GM12864 (cell line): ENCODE measurements around the gene GHITM.
"Not testable (repeated sequence)": the region's sequence is repeated elsewhere in the genome, so short reads cannot be mapped to it uniquely, and the experiment has no call there.

Experiments
- DNase-seq: peaks from one replicate; pipeline ENCODE4 v3.0.0-alpha.2; 2011; ENCODE audit warnings: low read depth
- H3K4me3 ChIP-seq: 2 replicates; pipeline ENCODE4 v1.5.1; 2011; ENCODE audit warnings: mild to moderate bottlenecking, low read depth, low read length, control low read depth
- TF ChIP-seq, protein P1 (sequence below): IDR thresholded peaks from 2 replicates; pipeline ENCODE4 v1.5.1; 2011; ENCODE audit warnings: low read depth, mild to moderate bottlenecking, moderate library complexity, low read length, control low read depth, inconsistent platforms; ENCODE audit errors: missing control alignments

Gene GHITM

DNA sequence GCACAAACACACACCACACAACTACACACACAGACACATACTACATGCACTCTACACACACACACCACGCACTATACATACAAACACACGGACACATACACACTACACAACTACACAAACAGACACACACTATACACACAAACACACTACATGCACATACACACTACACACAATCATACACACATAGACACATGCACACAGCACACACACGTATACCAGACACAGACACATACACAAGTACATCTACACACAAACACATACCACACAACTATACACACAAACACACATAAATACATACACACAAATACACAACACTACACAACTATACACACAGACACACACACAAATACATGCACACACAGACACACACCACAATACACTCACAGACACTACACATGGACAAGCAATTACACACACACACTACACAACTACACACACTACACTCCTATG, 38.9 kb downstream of the GHITM start:
- H3K4me3 ChIP-seq: no peak overlapping the region
- no peak for DNase-seq
- TF ChIP-seq, protein P1, sequence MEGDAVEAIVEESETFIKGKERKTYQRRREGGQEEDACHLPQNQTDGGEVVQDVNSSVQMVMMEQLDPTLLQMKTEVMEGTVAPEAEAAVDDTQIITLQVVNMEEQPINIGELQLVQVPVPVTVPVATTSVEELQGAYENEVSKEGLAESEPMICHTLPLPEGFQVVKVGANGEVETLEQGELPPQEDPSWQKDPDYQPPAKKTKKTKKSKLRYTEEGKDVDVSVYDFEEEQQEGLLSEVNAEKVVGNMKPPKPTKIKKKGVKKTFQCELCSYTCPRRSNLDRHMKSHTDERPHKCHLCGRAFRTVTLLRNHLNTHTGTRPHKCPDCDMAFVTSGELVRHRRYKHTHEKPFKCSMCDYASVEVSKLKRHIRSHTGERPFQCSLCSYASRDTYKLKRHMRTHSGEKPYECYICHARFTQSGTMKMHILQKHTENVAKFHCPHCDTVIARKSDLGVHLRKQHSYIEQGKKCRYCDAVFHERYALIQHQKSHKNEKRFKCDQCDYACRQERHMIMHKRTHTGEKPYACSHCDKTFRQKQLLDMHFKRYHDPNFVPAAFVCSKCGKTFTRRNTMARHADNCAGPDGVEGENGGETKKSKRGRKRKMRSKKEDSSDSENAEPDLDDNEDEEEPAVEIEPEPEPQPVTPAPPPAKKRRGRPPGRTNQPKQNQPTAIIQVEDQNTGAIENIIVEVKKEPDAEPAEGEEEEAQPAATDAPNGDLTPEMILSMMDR: no peak

DNA sequence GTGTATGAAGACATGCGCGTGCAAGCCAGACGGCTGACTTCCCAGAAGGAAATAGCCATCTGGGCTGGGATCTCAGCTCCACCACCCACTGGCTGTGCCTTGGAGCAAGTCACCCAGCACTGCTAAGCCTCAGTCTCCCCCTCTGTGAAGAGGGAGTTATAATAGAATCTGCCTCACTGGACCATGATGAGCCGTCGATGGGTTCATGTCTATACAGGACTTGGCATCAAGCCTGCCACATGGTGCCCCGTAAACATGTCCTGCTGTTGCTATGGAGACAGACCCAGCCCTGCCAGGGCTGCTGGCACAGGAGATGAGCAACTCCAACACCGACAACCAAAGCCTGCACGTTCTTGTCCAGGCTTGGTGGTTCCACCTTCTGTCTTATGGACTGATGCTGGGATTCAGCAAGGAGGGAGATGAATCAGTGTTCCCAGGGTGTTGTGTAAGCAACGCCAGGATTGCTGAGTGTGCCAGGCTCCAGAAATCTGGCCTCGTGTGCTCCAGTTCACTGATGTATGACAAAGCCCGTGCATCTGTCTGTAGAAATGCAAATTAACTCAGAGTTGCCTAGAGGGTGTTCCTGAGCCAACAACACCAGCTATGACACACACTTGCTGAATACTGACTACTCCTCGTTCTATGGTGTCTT, 39.9 kb downstream of the GHITM start:
- DNase-seq: no peak
- H3K4me3 ChIP-seq: no peak overlapping the region
- TF ChIP-seq, protein P1: no peak

DNA sequence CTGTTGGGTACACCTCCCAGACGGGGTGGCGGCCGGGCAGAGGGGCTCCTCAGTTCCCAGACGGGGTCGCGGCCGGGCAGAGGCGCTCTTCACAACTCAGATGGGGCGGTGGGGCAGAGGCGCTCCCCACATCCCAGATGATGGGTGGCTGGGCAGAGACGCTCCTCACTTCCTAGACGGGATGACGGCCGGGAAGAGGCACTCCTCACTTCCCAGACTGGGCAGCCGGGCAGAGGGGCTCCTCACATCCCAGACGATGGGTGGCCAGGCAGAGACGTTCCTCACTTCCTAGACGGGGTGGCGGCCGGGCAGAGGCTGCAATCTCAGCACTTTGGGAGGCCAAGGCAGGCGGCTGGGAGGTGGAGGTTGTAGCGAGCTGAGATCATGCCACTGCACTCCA, 41.1 kb downstream of the GHITM start:
- H3K4me3 ChIP-seq, DNase-seq: not testable (repeated sequence)

DNA sequence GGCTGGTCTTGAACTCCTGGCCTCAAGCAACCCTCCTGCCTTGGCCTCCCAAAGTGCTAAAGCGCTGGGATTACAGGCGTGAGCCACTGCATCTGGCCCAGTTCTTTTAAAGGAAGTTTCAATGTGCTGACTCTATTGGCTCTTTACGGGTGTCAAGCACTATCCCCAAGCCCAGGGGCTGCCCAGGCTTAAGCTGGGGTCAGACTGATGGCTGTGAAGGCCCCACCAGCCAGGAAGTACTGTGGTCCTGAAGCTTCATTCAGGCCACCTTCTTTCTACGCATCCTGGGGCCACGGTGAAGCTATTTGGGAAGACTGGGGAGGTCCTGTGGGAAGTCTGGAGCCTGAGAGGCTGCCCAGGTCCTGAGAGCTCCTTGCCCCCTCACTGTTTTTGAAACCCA, 42.3 kb downstream of the GHITM start:
- TF ChIP-seq, protein P1: no peak
- no peak overlapping the region for H3K4me3 ChIP-seq
- DNase-seq: no peak

DNA sequence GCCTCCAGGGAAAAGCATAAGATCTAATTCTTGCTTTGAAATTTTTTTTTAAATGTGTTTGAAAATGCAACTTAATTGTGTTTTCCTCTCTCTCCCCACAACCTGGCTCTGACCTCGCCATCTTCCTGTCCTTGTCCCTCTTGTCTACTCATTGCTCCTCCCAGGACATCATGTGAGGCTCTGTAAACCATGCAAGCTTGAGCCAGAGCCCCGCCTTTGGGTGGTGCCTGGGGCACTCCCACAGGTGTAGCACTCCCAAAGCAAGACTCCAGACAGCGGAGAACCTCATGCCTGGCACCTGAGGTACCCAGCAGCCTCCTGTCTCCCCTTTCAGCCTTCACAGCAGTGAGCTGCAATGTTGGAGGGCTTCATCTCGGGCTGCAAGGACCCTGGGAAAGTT, 45.2 kb downstream of the GHITM start:
- H3K4me3 ChIP-seq: no peak overlapping the region
- DNase-seq: no peak
- TF ChIP-seq, protein P1: no peak

DNA sequence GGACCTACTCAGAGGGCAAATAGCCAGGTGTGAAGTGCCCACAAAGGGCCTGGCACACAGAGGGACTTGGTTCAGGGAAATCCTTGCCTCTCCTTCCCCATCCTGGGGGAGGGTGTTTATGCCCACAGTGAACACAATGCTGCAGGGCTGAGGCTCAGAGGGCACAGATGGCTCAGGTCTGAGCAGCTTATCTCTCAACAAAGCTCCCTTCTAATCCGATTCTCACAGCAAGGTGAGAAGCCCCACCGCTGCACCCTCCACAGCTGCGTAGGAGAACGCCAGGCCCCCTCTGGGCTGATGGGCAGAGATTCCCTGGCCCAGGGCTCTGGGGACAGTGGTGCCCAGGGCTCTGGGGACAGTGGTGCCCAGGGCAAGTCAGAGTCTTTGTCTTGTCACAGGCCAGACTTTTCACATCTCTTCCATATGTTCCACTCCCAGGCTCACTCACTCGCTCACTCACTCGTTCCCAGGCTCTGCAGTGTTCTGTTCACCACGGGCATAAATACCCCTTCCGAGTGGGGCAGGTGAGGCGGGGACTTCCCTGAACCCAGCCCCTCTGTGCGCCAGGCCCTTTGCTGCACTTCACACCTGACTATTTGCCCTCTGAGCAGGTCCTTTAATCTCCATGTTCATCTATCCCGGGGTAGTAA, 46.3 kb downstream of the GHITM start:
- no peak for DNase-seq

DNA sequence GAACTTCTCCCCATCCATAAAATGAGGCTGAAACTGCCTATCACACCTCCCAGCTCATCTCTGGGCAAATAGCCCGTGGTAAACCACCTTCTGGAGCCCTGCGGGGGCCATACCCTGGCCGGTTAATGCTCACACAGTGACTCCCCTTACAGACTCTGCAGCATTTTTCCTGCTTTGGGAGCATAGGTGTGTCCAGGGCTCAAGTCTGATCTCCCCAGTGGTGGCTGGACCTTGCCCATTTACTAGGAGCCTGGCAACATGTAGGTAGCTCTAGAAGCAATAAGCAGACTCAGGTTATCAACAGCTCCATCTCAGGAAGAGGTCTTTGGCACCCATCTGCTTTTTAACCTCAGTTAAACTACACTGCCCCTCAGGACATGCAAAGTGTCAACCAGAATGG, 49.5 kb downstream of the GHITM start:
- TF ChIP-seq, protein P1: no peak
- H3K4me3 ChIP-seq: no peak overlapping the region
- no peak for DNase-seq

More for the DNA sequence above, 46.3 kb downstream of the GHITM start:
- no peak overlapping the region for H3K4me3 ChIP-seq
- TF ChIP-seq, protein P1: no peak
